ENCODE results near the gene PAF1. TPM values are rescaled to one million over a fixed set of nuclear protein-coding genes. Genes with fewer than 3 reads are reported as not detected.
A peak's percentile ranks its signal among the peaks of the same experiment; 100 is the strongest.

PAF1 gene
- total and polyA plus RNA-seq, 4 donors, result 13.7 to 29.4 (median 18.9) TPM

DNA sequence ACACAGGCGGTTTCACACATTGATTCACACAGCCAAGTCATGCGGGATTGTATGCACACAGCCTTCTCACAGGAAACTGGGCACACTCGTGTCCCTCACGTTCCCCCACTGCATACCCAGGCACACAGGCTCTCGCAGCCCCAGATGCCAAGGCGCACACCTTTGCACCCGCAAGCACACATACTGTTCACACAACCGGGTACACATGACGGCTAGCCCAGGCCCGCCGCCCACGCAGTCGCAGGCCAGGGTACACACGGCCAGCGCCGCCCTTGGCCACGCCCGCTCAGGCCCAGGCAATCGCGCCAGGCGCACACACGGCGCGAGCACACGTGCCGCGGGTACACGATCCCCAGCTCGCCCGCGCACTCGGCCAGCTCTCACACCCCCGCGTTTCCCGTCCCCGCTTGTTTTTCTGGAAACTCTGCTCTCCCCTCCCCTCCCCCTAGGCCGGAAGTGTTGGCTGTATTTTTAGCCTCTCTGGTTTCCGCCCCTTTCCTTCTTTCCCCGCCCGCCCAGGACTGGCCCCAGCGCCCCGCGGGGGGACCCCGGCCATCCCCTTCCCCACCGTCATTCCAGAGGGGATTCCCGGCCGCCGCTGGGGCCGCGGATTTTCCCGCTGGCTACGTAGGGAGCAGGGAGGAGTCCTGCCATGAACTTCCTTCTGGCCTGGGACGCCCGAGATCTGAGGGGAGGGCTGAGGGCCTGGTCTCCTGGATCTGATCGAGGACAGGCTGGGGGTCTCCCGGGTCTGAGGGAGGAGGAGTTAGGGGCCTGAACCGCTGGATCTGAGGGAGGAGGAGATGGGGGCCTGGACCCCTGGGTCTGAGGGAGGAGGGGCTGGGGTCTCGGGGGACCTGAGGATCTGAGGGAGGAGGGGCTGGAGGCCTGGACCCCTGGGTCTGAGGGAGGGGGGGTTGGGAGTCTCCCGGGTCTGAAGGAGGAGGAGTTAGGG, 11.7 kb upstream of the PAF1 start:
- H3K9ac ChIP-seq (ENCODE audit: low read depth in 1 of 2, low read length in 2 of 2), result peak overlapping the region; percentile 74 to 75
- 1% methylated on average over 59 of the region's 59 CpGs for WGBS
- no peak for TF ChIP-seq TAF1 (conservative IDR thresholded peaks at IDR 0.05)
- peak in 1 of 2 donors; percentile 10 for TF ChIP-seq RAD21 (IDR thresholded peaks at IDR 0.05)
- TF ChIP-seq RXRA (IDR thresholded peaks at IDR 0.05), result peak in 1 of 2 donors; percentile 44
- TF ChIP-seq, protein P1, sequence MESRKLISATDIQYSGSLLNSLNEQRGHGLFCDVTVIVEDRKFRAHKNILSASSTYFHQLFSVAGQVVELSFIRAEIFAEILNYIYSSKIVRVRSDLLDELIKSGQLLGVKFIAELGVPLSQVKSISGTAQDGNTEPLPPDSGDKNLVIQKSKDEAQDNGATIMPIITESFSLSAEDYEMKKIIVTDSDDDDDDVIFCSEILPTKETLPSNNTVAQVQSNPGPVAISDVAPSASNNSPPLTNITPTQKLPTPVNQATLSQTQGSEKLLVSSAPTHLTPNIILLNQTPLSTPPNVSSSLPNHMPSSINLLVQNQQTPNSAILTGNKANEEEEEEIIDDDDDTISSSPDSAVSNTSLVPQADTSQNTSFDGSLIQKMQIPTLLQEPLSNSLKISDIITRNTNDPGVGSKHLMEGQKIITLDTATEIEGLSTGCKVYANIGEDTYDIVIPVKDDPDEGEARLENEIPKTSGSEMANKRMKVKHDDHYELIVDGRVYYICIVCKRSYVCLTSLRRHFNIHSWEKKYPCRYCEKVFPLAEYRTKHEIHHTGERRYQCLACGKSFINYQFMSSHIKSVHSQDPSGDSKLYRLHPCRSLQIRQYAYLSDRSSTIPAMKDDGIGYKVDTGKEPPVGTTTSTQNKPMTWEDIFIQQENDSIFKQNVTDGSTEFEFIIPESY (IDR thresholded peaks at IDR 0.05), result peak; percentile 70
- peak; percentile 99 for TF ChIP-seq EGR1 (IDR thresholded peaks at IDR 0.05; ENCODE audit: low read depth in 2 of 2)
- TF ChIP-seq FOXA1 (IDR thresholded peaks at IDR 0.05), result no peak
- peak in 1 of 2 donors; percentile 88 for TF ChIP-seq JUND (IDR thresholded peaks at IDR 0.05)
- TF ChIP-seq, protein P2, sequence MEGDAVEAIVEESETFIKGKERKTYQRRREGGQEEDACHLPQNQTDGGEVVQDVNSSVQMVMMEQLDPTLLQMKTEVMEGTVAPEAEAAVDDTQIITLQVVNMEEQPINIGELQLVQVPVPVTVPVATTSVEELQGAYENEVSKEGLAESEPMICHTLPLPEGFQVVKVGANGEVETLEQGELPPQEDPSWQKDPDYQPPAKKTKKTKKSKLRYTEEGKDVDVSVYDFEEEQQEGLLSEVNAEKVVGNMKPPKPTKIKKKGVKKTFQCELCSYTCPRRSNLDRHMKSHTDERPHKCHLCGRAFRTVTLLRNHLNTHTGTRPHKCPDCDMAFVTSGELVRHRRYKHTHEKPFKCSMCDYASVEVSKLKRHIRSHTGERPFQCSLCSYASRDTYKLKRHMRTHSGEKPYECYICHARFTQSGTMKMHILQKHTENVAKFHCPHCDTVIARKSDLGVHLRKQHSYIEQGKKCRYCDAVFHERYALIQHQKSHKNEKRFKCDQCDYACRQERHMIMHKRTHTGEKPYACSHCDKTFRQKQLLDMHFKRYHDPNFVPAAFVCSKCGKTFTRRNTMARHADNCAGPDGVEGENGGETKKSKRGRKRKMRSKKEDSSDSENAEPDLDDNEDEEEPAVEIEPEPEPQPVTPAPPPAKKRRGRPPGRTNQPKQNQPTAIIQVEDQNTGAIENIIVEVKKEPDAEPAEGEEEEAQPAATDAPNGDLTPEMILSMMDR (IDR thresholded peaks at IDR 0.05; ENCODE audit: low read depth, low read length, missing input control), result no peak
- TF ChIP-seq, protein P3, sequence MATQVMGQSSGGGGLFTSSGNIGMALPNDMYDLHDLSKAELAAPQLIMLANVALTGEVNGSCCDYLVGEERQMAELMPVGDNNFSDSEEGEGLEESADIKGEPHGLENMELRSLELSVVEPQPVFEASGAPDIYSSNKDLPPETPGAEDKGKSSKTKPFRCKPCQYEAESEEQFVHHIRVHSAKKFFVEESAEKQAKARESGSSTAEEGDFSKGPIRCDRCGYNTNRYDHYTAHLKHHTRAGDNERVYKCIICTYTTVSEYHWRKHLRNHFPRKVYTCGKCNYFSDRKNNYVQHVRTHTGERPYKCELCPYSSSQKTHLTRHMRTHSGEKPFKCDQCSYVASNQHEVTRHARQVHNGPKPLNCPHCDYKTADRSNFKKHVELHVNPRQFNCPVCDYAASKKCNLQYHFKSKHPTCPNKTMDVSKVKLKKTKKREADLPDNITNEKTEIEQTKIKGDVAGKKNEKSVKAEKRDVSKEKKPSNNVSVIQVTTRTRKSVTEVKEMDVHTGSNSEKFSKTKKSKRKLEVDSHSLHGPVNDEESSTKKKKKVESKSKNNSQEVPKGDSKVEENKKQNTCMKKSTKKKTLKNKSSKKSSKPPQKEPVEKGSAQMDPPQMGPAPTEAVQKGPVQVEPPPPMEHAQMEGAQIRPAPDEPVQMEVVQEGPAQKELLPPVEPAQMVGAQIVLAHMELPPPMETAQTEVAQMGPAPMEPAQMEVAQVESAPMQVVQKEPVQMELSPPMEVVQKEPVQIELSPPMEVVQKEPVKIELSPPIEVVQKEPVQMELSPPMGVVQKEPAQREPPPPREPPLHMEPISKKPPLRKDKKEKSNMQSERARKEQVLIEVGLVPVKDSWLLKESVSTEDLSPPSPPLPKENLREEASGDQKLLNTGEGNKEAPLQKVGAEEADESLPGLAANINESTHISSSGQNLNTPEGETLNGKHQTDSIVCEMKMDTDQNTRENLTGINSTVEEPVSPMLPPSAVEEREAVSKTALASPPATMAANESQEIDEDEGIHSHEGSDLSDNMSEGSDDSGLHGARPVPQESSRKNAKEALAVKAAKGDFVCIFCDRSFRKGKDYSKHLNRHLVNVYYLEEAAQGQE (IDR thresholded peaks at IDR 0.05), result peak; percentile 74
- TF ChIP-seq, protein P4, sequence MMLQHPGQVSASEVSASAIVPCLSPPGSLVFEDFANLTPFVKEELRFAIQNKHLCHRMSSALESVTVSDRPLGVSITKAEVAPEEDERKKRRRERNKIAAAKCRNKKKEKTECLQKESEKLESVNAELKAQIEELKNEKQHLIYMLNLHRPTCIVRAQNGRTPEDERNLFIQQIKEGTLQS (IDR thresholded peaks at IDR 0.05), result no peak
- no peak for TF ChIP-seq HNF4G (IDR thresholded peaks at IDR 0.05)
- TF ChIP-seq HNF4A (conservative IDR thresholded peaks at IDR 0.05), result peak in 1 of 2 donors; percentile 42
- TF ChIP-seq FOXA2 (IDR thresholded peaks at IDR 0.05), result no peak
- TF ChIP-seq, protein P5, sequence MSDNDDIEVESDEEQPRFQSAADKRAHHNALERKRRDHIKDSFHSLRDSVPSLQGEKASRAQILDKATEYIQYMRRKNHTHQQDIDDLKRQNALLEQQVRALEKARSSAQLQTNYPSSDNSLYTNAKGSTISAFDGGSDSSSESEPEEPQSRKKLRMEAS (IDR thresholded peaks at IDR 0.05), result no peak
- no peak for TF ChIP-seq SP1 (IDR thresholded peaks at IDR 0.05)
- TF ChIP-seq YY1 (IDR thresholded peaks at IDR 0.05), result peak; percentile 57
- TF ChIP-seq GABPA (IDR thresholded peaks at IDR 0.05 in 1 of 2, conservative IDR thresholded peaks at IDR 0.05 in 1 of 2), result peak; percentile 54 to 83
- no peak for TF ChIP-seq NR2F2 (IDR thresholded peaks at IDR 0.05)
- no peaks in the 10 kb centered on the region for H3K27me3 ChIP-seq (ENCODE audit: control insufficient read depth in 4 of 4, insufficient read depth in 4 of 4, low read length in 3 of 4)
- peaks cover 0 to under 1% (median 0%) of the 10 kb centered on the region in 4 donors for H3K36me3 ChIP-seq (ENCODE audit: control insufficient read depth in 4 of 4, insufficient read depth in 3 of 4, low read depth in 1 of 4, low read length in 3 of 4)
- H3K4me1 ChIP-seq (ENCODE audit: control insufficient read depth in 4 of 4, insufficient read depth in 4 of 4, low read length in 3 of 4), result peaks cover 18 to 39% (median 29%) of the 10 kb centered on the region in 4 donors
- peak overlapping the region; percentile 35 to 57 (median 36) for H3K4me3 ChIP-seq (ENCODE audit: low read depth in 1 of 3, low read length in 3 of 3)
- peak overlapping the region; percentile 96 to 98 for H3K27ac ChIP-seq (ENCODE audit: low read depth in 1 of 2, low read length in 2 of 2)
- peak; percentile 74 for DNase-seq (ENCODE audit: low spot score)
- H3K9me3 ChIP-seq (ENCODE audit: control insufficient read depth in 4 of 4, low read length in 3 of 4), result no peaks in the 10 kb centered on the region

Measured in liver (tissue), 9 donors.